Hepatocyte (in vitro differentiated cells): ENCODE data around the gene ADAMTS12.

Source experiments
- CTCF ChIP-seq: fragments of 200-600 bp; sonication (generic); IDR thresholded peaks from 2 replicates; pipeline ENCODE4 v1.5.1; 2016; ENCODE audit warnings: antibody characterized with exemption, mild to moderate bottlenecking; ENCODE audit not compliant: poor library complexity
- EZH2phosphoT487 ChIP-seq: fragments of 200-600 bp; sonication (generic); IDR thresholded peaks from one replicate; pipeline ENCODE4 v1.6.1; 2018; ENCODE audit warnings: antibody characterized with exemption, mild to moderate bottlenecking, low read depth, moderate library complexity; ENCODE audit not compliant: unreplicated experiment, severe bottlenecking

GRCh38 chr5:33929925-33930690 lies 38.3 kb upstream of the ADAMTS12 start:
- no peak for TF ChIP-seq CTCF
- no peak for TF ChIP-seq EZH2phosphoT487
